Prostate gland (tissue), 2 donors: Measurements from ENCODE around the gene SEC24D. TPM values are rescaled to one million over a fixed set of nuclear protein-coding genes. Genes with fewer than 3 reads are reported as not detected.

ENCODE experiments used
- DNase-seq: peaks from one replicate; pipeline ENCODE4 v3.0.0-alpha.2; 2019; ENCODE audit warnings: low spot score
- H3K27ac ChIP-seq, 2 donors: fragments of 200-600 bp; sonication (generic); 2 replicates each; pipeline ENCODE4 v1.5.1; 2017 to 2019
- H3K27me3 ChIP-seq: fragments of 200-600 bp; sonication (generic); replicated peaks from 2 replicates; pipeline ENCODE4 v1.5.1; 2019; ENCODE audit not compliant: insufficient read depth
- H3K36me3 ChIP-seq, 2 donors: fragments of 200-600 bp; sonication (generic); 1 replicate in 1 of 2; 2 replicates in 1 of 2; pipeline versions ENCODE4 v1.5.1 to v1.8.1; 2017 to 2019
- H3K4me1 ChIP-seq: fragments of 200-600 bp; sonication (generic); replicated peaks from 2 replicates; pipeline ENCODE4 v1.5.1; 2019
- H3K4me3 ChIP-seq, 2 donors: fragments of 200-600 bp; sonication (generic); 2 replicates each; pipeline ENCODE4 v1.5.1; 2017 to 2019
- H3K9me3 ChIP-seq: fragments of 200-600 bp; sonication (generic); 2 replicates; pipeline ENCODE4 v1.5.1; 2017
- POLR2A ChIP-seq: fragments of 450-650 bp; IDR thresholded peaks from one replicate; pipeline ENCODE4 v1.6.1; 2016; ENCODE audit warnings: antibody characterized with exemption, mild to moderate bottlenecking
- POLR2AphosphoS5 ChIP-seq: sonication (generic); formaldehyde crosslinking; IDR thresholded peaks from one replicate; pipeline ENCODE4 v1.6.1; 2017; ENCODE audit warnings: antibody characterized with exemption
- WGBS: methylation state at CpG from one replicate; pipeline ENCODE4 v1.1.5; 2018; 5-methylcytosine and 5-hydroxymethylcytosine counted together
- intact Hi-C: fragments of 100-400 bp; cut with DNase I; formaldehyde crosslinking; loops from one replicate; pipeline ENCODE4 v1.14.2; 2022
- total RNA-seq, 2 donors: library from RNA; depleted of rRNA; stranded (reverse); fragments of >200 nt; gene quantifications; one replicate each; pipeline ENCODE4 v1.1.0, GENCODE V29; 2016
- TF ChIP-seq, protein P1 (sequence below), 4 experiments: fragments of 200-600 bp in 2 of 4; fragments of 450-650 bp in 2 of 4; sonication (generic) in 2 of 4; IDR thresholded peaks; 1 replicate in 3 of 4; 2 replicates in 1 of 4; pipeline ENCODE4 v1.5.1; 2016 to 2019; ENCODE audit warnings: antibody characterized with exemption in 4 of 4, mild to moderate bottlenecking in 2 of 4, moderate library complexity in 2 of 4

The SEC24D gene
- total RNA-seq, 2 donors from 2014 or later = 31.5 to 34.9 TPM

DNA sequence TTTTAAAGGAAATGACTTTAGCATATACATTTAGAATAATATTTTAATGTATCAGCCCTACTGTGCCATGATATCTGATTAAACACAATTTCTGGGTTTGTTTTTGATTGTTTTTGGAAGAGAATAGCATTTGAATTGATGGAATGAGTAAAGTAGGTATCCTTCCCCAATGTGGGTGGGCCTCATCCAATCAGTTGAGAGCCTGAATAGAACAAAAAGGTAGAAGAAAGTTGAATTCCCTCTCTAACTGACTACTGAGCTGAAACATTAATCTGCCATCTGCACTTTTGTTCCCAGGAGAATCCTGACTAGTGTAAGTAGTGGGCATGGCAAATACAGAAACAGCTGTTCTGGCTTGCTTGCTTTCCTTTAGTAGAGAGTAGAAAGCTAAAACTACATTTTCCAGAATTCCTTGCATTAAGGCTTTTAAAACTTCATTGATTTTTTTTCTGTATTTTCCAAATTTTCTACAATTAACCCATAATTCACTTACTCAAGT, 9.7 kb upstream of the SEC24D start:
- DNase-seq = no peak
- Histone ChIP-seq H3K4me3 (no peak overlapping the region), H3K27me3 (no peaks in the 10 kb centered on the region), H3K9me3 (no peaks in the 10 kb centered on the region), H3K36me3 (no peaks in the 10 kb centered on the region), H3K27ac (no peak overlapping the region), H3K4me1 (no peaks in the 10 kb centered on the region)
- TF ChIP-seq POLR2A = no peak
- no peak for TF ChIP-seq POLR2AphosphoS5
- TF ChIP-seq, protein P1, sequence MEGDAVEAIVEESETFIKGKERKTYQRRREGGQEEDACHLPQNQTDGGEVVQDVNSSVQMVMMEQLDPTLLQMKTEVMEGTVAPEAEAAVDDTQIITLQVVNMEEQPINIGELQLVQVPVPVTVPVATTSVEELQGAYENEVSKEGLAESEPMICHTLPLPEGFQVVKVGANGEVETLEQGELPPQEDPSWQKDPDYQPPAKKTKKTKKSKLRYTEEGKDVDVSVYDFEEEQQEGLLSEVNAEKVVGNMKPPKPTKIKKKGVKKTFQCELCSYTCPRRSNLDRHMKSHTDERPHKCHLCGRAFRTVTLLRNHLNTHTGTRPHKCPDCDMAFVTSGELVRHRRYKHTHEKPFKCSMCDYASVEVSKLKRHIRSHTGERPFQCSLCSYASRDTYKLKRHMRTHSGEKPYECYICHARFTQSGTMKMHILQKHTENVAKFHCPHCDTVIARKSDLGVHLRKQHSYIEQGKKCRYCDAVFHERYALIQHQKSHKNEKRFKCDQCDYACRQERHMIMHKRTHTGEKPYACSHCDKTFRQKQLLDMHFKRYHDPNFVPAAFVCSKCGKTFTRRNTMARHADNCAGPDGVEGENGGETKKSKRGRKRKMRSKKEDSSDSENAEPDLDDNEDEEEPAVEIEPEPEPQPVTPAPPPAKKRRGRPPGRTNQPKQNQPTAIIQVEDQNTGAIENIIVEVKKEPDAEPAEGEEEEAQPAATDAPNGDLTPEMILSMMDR (IDR thresholded peaks at IDR 0.05) = no peak
- intact Hi-C loops = no loop called here

DNA sequence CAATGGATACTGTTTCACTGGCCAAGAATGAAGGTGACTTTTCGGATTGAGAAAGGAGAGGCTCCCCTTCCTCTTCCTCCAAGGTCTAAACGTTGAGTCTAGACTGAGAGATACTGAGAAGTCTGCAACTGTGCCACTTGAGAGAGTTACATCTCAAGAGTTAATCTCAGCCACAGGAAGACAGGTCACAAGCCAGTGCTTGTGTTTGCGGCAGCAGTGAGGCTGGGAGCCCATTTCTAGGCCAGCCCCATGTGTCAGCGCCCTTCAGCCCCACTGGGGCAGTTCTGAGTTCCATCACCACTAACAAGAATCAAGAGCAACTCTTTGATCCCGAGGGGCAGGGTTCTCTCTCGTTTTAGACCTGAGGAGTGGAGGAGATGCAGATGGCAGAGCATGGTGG, 7.3 kb upstream of the SEC24D start:
- Histone ChIP-seq H3K36me3 (no peaks in the 10 kb centered on the region), H3K4me1 (no peaks in the 10 kb centered on the region), H3K4me3 (no peak overlapping the region), H3K27me3 (no peaks in the 10 kb centered on the region), H3K27ac (no peak overlapping the region), H3K9me3 (no peaks in the 10 kb centered on the region)
- intact Hi-C loops = no loop called here
- no peak for TF ChIP-seq POLR2A
- TF ChIP-seq, protein P1 (IDR thresholded peaks at IDR 0.05) = no peak
- no peak for TF ChIP-seq POLR2AphosphoS5
- 84% methylated on average over 6 of the region's 6 CpGs for WGBS
- no peak for DNase-seq

DNA sequence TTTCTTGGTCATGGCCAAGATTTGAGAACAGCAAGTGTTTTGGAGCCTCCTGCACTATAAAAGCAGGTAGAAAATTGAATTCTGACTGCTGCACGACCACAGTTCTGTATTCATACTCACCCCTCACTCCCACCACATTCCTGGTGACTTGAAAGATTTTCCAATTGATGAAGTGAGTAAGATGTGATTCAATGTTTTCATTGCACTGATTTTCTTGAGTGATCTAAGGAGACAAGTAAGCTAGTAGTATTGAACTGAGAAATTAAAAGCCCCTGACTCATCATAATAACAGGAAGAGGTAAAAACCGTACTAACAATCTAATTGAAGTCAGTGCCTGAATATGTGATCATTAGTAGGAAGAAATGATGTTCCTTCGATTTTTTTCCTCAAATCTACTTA, 6.1 kb upstream of the SEC24D start:
- TF ChIP-seq POLR2A (no peak), POLR2AphosphoS5 (no peak)
- TF ChIP-seq, protein P1 (IDR thresholded peaks at IDR 0.05) = no peak
- H3K27me3 ChIP-seq = no peaks in the 10 kb centered on the region
- no peaks in the 10 kb centered on the region for H3K9me3 ChIP-seq
- no peak for DNase-seq
- intact Hi-C loops = no loop called here
- H3K4me1 ChIP-seq = no peaks in the 10 kb centered on the region
- H3K4me3 ChIP-seq = no peak overlapping the region
- H3K36me3 ChIP-seq = no peaks in the 10 kb centered on the region
- no peak overlapping the region for H3K27ac ChIP-seq
- WGBS = 64% methylated on average over 3 of the region's 3 CpGs

DNA sequence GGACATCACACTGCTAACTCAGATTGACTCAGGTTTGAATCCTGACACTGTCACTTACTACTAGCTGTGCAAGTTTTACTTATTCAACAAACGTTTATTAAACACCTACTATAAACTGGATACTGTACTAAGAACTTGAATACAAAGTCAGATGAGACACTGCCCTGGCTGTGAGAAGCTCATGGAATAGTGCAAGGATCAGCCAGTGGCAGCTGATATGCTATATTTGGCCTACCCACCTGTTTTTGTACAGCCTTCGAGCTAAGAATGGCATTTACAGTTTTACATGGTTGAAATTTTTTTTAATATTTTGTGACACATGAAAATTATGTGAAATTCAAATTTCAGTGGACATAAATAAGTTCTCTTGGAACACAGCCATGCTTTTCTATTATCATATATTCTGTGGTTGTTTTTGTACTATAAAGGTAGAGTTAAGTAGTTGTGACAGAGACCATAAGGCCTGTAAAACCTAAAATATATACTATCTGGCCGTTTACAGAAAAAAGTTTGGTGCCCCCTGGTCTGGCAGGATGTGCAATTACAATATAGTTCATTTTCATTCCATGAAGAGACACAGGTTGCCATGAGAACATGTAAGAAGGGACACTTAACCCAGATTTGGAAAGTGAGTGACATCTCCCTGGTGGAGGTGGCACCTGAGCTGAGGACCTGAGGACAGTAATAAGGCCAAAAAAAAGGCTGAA, 3.4 kb upstream of the SEC24D start:
- Histone ChIP-seq H3K36me3 (no peaks in the 10 kb centered on the region), H3K4me3 (no peak overlapping the region), H3K27ac (no peak overlapping the region), H3K9me3 (no peaks in the 10 kb centered on the region), H3K27me3 (no peaks in the 10 kb centered on the region), H3K4me1 (no peaks in the 10 kb centered on the region)
- WGBS = 75% methylated on average over 3 of the region's 3 CpGs
- no peak for TF ChIP-seq POLR2A
- TF ChIP-seq, protein P1 (IDR thresholded peaks at IDR 0.05) = no peak
- TF ChIP-seq POLR2AphosphoS5 = no peak
- intact Hi-C loops = loop anchor here (5.0 kb wide), 2 partner anchors 48 to 128 kb away; partner anchors contain the start of gene SYNPO2
- DNase-seq = no peak

DNA sequence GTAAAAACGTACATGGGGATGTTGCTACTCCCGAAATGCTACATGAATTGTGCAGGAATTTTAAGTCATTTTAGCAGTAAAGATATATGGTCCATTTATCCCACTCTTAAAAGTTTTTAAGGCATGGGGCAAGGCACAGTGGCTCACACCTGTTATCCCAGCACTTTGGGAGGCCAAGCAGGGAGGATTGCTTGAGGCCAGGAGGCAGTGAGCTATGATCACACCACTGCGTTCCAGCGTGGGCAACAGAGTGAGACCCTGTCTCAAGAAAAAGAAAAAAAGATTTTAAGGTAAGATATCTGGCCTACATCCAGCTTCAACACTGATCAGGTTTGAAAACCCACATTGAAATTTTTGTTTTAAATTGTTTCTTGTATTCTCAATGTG, 1.2 kb upstream of the SEC24D start:
- H3K36me3 ChIP-seq = peaks cover 0 to 4% of the 10 kb centered on the region in 2 donors
- no peak overlapping the region for H3K27ac ChIP-seq
- DNase-seq = no peak
- TF ChIP-seq, protein P1 (IDR thresholded peaks at IDR 0.05) = no peak
- TF ChIP-seq POLR2A (no peak), POLR2AphosphoS5 (no peak)
- no peaks in the 10 kb centered on the region for H3K4me1 ChIP-seq
- no peaks in the 10 kb centered on the region for H3K9me3 ChIP-seq
- H3K27me3 ChIP-seq = no peaks in the 10 kb centered on the region
- intact Hi-C loops = loop anchor here (5.0 kb wide), 2 partner anchors 50 to 130 kb away; partner anchors contain the start of gene SYNPO2
- no peak overlapping the region for H3K4me3 ChIP-seq
- WGBS = 74% methylated on average over 4 of the region's 4 CpGs
